ENCODE data around the gene DUS3L.

The DUS3L gene

GRCh38 chr19:5822181-5822844, 31.4 kb upstream of the DUS3L start:
- Histone ChIP-seq H3K27ac (replicated peaks) (no peak overlapping the region), H3K4me3 (replicated peaks; ENCODE audit: insufficient read depth, low read length) (no peak overlapping the region), H3K27me3 (ENCODE audit: insufficient read depth, poor library complexity, severe bottlenecking) (no peaks in the 10 kb centered on the region)
- TF ChIP-seq SPI1 (IDR thresholded peaks at IDR 0.05; ENCODE audit: borderline replicate concordance, low read depth) (no peak), GABPA (IDR thresholded peaks at IDR 0.05; ENCODE audit: low read depth) (no peak), REST (IDR thresholded peaks at IDR 0.05; ENCODE audit: insufficient replicate concordance, low read depth) (no peak), POLR2AphosphoS5 (IDR thresholded peaks at IDR 0.05; ENCODE audit: low read depth) (no peak), CTCF (IDR thresholded peaks at IDR 0.05; ENCODE audit: insufficient read depth, low read length) (no peak)
- DNase-seq (ENCODE audit: low read depth in 1 of 2, low spot score in 1 of 2) = no peak

- peaks cover 1% of the 10 kb centered on the region for H3K27me3 ChIP-seq (ENCODE audit: insufficient read depth, poor library complexity, severe bottlenecking)
- H3K4me3 ChIP-seq (replicated peaks; ENCODE audit: insufficient read depth, low read length) = no peak overlapping the region
- no peak for TF ChIP-seq SPI1 (IDR thresholded peaks at IDR 0.05; ENCODE audit: borderline replicate concordance, low read depth)
- TF ChIP-seq CTCF (IDR thresholded peaks at IDR 0.05; ENCODE audit: insufficient read depth, low read length) = no peak
- no peak overlapping the region for H3K27ac ChIP-seq (replicated peaks)
- DNase-seq (ENCODE audit: low read depth in 1 of 2, low spot score in 1 of 2) = no peak
Observed at GRCh38 chr19:5821521-5822180, 30.7 kb upstream of the DUS3L start.

- Histone ChIP-seq H3K27me3 (ENCODE audit: insufficient read depth, poor library complexity, severe bottlenecking) (peaks cover 3% of the 10 kb centered on the region), H3K27ac (replicated peaks) (no peak overlapping the region), H3K4me3 (replicated peaks; ENCODE audit: insufficient read depth, low read length) (no peak overlapping the region)
- TF ChIP-seq POLR2AphosphoS5 (IDR thresholded peaks at IDR 0.05; ENCODE audit: low read depth) (no peak), CTCF (IDR thresholded peaks at IDR 0.05; ENCODE audit: insufficient read depth, low read length) (no peak), GABPA (IDR thresholded peaks at IDR 0.05; ENCODE audit: low read depth) (no peak), REST (IDR thresholded peaks at IDR 0.05; ENCODE audit: insufficient replicate concordance, low read depth) (no peak), SPI1 (IDR thresholded peaks at IDR 0.05; ENCODE audit: borderline replicate concordance, low read depth) (no peak)
- no peak for DNase-seq (ENCODE audit: low read depth in 1 of 2, low spot score in 1 of 2)
Observed at GRCh38 chr19:5820785-5821184, 29.8 kb upstream of the DUS3L start.

Data from HL-60 (cell line).